Gastrocnemius medialis (tissue), 4 donors: ENCODE measurements around the gene GRID1. TPM values are rescaled to one million over a fixed set of nuclear protein-coding genes. Genes with fewer than 3 reads are reported as not detected.

Experiments
- ATAC-seq, 2 donors: fragments of 150-250 bp; one replicate each; pipeline ENCODE4 v1.9.1; 2016
- DNase-seq, 2 donors: peaks; one replicate each; pipeline ENCODE4 v3.0.0-alpha.2; 2019
- H3K27ac ChIP-seq, 4 donors: fragments of 200-600 bp; sonication (generic); 1 replicate in 1 of 4; 2 replicates in 3 of 4; pipeline ENCODE4 v1.5.1; 2016 to 2018; ENCODE audit warnings: mild to moderate bottlenecking in 2 of 4, moderate library complexity in 1 of 4
- H3K27me3 ChIP-seq, 3 donors: fragments of 200-600 bp; sonication (generic) in 2 of 3; 1 replicate in 1 of 3; 2 replicates in 2 of 3; pipeline versions ENCODE4 v1.5.1 to v1.6.0; 2016 to 2019; ENCODE audit warnings: mild to moderate bottlenecking in 1 of 3, moderate library complexity in 1 of 3
- H3K36me3 ChIP-seq, 2 donors: fragments of 200-600 bp; sonication (generic) in 1 of 2; one replicate each; pipeline ENCODE4 v1.5.1; 2017 to 2018
- H3K4me1 ChIP-seq, 2 donors: fragments of 200-600 bp; sonication (generic) in 1 of 2; one replicate each; pipeline ENCODE4 v1.5.1; 2016 to 2017; ENCODE audit warnings: mild to moderate bottlenecking in 2 of 2
- H3K4me3 ChIP-seq, 4 donors: fragments of 200-600 bp; sonication (generic) in 3 of 4; 1 replicate in 1 of 4; 2 replicates in 3 of 4; pipeline ENCODE4 v1.5.1; 2016 to 2019; ENCODE audit warnings: mild to moderate bottlenecking in 2 of 4
- H3K9me3 ChIP-seq, 3 donors: fragments of 200-600 bp; sonication (generic) in 2 of 3; 1 replicate in 1 of 3; 2 replicates in 2 of 3; pipeline ENCODE4 v1.5.1; 2016 to 2019
- CTCF ChIP-seq, 5 experiments: fragments of 450-650 bp in 3 of 5; fragments of 200-600 bp in 2 of 5; sonication (generic) in 2 of 5; IDR thresholded peaks in 4 of 5; conservative IDR thresholded peaks in 1 of 5; 1 replicate in 4 of 5; 2 replicates in 1 of 5; pipeline ENCODE4 v1.5.1; 2016 to 2019; ENCODE audit warnings: antibody characterized with exemption in 5 of 5, mild to moderate bottlenecking in 3 of 5, moderate library complexity in 3 of 5
- POLR2A ChIP-seq, 2 donors: fragments of 450-650 bp; IDR thresholded peaks; one replicate each; pipeline ENCODE4 v1.6.1; 2017; ENCODE audit warnings: antibody characterized with exemption in 2 of 2, mild to moderate bottlenecking in 2 of 2, moderate library complexity in 2 of 2
- in situ Hi-C, 4 donors: fragments of 200-750 bp; cut with MboI; loops; one replicate each; pipeline versions ENCODE4 v1.15.0 to v1.8.0; 2017; ENCODE audit warnings: low sequenced_read_pairs in 4 of 4
- intact Hi-C: fragments of 100-400 bp; cut with DNase I; formaldehyde crosslinking; loops from one replicate; pipeline ENCODE4 v1.15.1; 2023; ENCODE audit warnings: low total_unique reads
- total RNA-seq, 4 donors: library from RNA; depleted of rRNA; stranded (reverse); fragments of >200 nt; gene quantifications; one replicate each; pipeline versions ENCODE4 v1.1.0 to v1.2.3, GENCODE V29; 2016

Gene GRID1
- total RNA-seq, 4 donors from 2014 or later, result 0.17 to 1.4 (median 0.79) TPM

- intact Hi-C loops (no loop called here), in situ Hi-C loops (no loop called here)
- no peak overlapping the region for H3K4me3 ChIP-seq
- TF ChIP-seq CTCF (IDR thresholded peaks at IDR 0.05 in 4 of 5, conservative IDR thresholded peaks at IDR 0.05 in 1 of 5), result no peak
- no peak for TF ChIP-seq POLR2A (IDR thresholded peaks at IDR 0.05)
- no peaks in the 10 kb centered on the region for H3K9me3 ChIP-seq
- no peaks in the 10 kb centered on the region for H3K27me3 ChIP-seq
- H3K27ac ChIP-seq, result no peak overlapping the region
- no peaks in the 10 kb centered on the region for H3K36me3 ChIP-seq
- no peak for ATAC-seq
- H3K4me1 ChIP-seq, result peaks cover 0 to 4% of the 10 kb centered on the region in 2 donors
- no peak for DNase-seq
Observed at GRCh38 chr10:85788570-85788969, 578.0 kb downstream of the GRID1 start.

- H3K27ac ChIP-seq, result no peak overlapping the region
- no peak for TF ChIP-seq POLR2A (IDR thresholded peaks at IDR 0.05)
- no peak for TF ChIP-seq CTCF (IDR thresholded peaks at IDR 0.05 in 4 of 5, conservative IDR thresholded peaks at IDR 0.05 in 1 of 5)
- H3K4me3 ChIP-seq, result no peak overlapping the region
- no peak for ATAC-seq
- no peaks in the 10 kb centered on the region for H3K9me3 ChIP-seq
- no peak for DNase-seq
- H3K36me3 ChIP-seq, result no peaks in the 10 kb centered on the region
- H3K4me1 ChIP-seq, result peaks cover 0 to 4% of the 10 kb centered on the region in 2 donors
- no peaks in the 10 kb centered on the region for H3K27me3 ChIP-seq
- intact Hi-C loops, result no loop called here
- in situ Hi-C loops, result no loop called here
Observed at GRCh38 chr10:85787881-85788280, 578.7 kb downstream of the GRID1 start.

GRCh38 chr10:85787393-85787792, 579.2 kb downstream of the GRID1 start:
- Histone ChIP-seq H3K36me3 (no peaks in the 10 kb centered on the region), H3K4me1 (no peaks in the 10 kb centered on the region), H3K27ac (no peak overlapping the region), H3K27me3 (no peaks in the 10 kb centered on the region), H3K9me3 (no peaks in the 10 kb centered on the region), H3K4me3 (no peak overlapping the region)
- intact Hi-C loops, result no loop called here
- no peak for ATAC-seq
- in situ Hi-C loops, result no loop called here
- TF ChIP-seq POLR2A (IDR thresholded peaks at IDR 0.05) (no peak), CTCF (IDR thresholded peaks at IDR 0.05 in 4 of 5, conservative IDR thresholded peaks at IDR 0.05 in 1 of 5) (no peak)
- no peak for DNase-seq

- intact Hi-C loops, result no loop called here
- Histone ChIP-seq H3K4me3 (no peak overlapping the region), H3K27me3 (no peaks in the 10 kb centered on the region), H3K36me3 (no peaks in the 10 kb centered on the region), H3K27ac (no peak overlapping the region), H3K4me1 (no peaks in the 10 kb centered on the region), H3K9me3 (no peaks in the 10 kb centered on the region)
- no peak for ATAC-seq
- no peak for TF ChIP-seq CTCF (IDR thresholded peaks at IDR 0.05 in 4 of 5, conservative IDR thresholded peaks at IDR 0.05 in 1 of 5)
- TF ChIP-seq POLR2A (IDR thresholded peaks at IDR 0.05), result no peak
- in situ Hi-C loops, result no loop called here
- no peak for DNase-seq
Observed at GRCh38 chr10:85786401-85786899, 580.1 kb downstream of the GRID1 start.

- Histone ChIP-seq H3K9me3 (no peaks in the 10 kb centered on the region), H3K27ac (no peak overlapping the region), H3K27me3 (no peaks in the 10 kb centered on the region), H3K4me3 (no peak overlapping the region), H3K4me1 (no peaks in the 10 kb centered on the region), H3K36me3 (no peaks in the 10 kb centered on the region)
- intact Hi-C loops, result no loop called here
- DNase-seq (no peak), ATAC-seq (no peak)
- in situ Hi-C loops, result no loop called here
- TF ChIP-seq POLR2A (IDR thresholded peaks at IDR 0.05), result no peak
- TF ChIP-seq CTCF (IDR thresholded peaks at IDR 0.05 in 4 of 5, conservative IDR thresholded peaks at IDR 0.05 in 1 of 5), result no peak
Observed at GRCh38 chr10:85784792-85785191, 581.8 kb downstream of the GRID1 start.
